AG20443 (cell line): ENCODE measurements around the gene SMCO3.

Source experiments
- DNase-seq: peaks from one replicate; pipeline ENCODE4 v3.0.0; 2012; ENCODE audit warnings: low spot score, mixed read lengths

SMCO3 gene

DNA sequence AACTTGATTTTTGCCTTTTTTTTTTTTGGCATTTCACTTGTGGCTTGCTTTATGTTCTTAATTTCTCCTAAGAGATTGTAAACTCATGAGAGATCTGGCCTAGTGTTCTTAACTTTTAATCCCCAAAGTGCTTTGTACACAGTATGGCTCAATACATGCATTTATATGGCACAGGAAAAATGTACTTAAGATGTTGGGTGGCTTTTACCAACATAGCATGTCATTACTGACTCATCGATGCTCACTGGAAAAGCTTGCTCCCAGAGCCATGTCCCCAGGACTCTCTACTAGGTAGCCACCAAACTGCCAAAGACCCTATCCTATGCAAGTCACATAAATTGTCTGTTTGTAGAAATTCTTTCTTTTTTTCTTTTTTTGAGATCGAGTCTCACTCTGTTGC, 13.1 kb upstream of the SMCO3 start:
- DNase-seq, result no peak

- DNase-seq, result no peak
Observed at GRCh38 chr12:14826491-14826890, 12.5 kb upstream of the SMCO3 start.

- DNase-seq, result no peak
Observed at GRCh38 chr12:14825256-14825655, 11.3 kb upstream of the SMCO3 start.

DNA sequence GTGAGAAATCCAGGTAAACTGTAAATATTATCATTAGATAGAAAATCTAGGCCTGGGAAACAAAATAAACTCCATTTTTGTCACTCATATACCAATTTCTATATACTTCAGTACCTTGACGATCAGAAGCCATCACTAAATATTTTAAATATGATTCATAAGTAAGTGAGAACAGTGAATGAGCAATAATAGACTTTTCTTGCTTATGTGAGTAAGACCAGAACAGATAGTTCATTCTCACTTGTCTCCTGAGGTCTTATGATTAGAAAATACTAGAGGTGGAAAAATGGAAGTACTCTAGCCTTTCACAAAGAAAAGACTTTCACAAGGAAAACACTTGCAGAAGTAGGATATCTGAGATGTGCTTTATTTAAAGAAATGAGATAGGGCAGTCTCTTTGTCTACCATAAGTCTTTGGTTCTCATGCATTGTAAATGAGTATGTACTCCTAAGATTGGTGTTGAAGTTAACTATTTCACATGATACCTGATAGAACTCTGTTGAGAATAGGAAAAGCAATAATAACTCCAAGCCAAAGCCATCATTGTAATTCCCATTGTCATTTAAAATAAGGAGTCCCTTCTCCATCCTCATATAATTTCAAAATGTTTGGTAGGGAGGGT, 10.1 kb upstream of the SMCO3 start:
- DNase-seq, result no peak

DNA sequence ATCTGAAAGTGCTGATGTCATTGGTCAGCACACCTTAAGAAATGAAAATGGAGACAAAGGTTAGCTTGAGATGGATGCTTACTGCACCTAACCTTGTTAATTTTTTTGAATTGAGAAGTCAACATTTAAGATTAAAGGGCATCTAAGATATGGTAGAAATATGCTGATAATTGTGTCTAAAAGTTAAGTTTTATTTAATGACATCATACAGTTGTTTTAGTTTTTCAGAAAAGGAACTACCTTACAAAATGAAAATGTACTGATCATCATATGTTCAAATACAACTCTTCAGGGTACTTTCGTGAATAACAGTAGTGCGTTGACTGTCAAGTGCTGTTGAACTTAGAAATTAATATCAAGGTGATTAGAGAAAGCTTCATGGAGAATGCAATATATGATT, 2.5 kb downstream of the SMCO3 start:
- no peak for DNase-seq

- DNase-seq, result peak; percentile 22
Observed at GRCh38 chr12:14810953-14811483, 3.0 kb downstream of the SMCO3 start.

- no peak for DNase-seq
Observed at GRCh38 chr12:14810167-14810952, 3.6 kb downstream of the SMCO3 start.

GRCh38 chr12:14803830-14804160, 10.2 kb downstream of the SMCO3 start:
- DNase-seq, result no peak

DNA sequence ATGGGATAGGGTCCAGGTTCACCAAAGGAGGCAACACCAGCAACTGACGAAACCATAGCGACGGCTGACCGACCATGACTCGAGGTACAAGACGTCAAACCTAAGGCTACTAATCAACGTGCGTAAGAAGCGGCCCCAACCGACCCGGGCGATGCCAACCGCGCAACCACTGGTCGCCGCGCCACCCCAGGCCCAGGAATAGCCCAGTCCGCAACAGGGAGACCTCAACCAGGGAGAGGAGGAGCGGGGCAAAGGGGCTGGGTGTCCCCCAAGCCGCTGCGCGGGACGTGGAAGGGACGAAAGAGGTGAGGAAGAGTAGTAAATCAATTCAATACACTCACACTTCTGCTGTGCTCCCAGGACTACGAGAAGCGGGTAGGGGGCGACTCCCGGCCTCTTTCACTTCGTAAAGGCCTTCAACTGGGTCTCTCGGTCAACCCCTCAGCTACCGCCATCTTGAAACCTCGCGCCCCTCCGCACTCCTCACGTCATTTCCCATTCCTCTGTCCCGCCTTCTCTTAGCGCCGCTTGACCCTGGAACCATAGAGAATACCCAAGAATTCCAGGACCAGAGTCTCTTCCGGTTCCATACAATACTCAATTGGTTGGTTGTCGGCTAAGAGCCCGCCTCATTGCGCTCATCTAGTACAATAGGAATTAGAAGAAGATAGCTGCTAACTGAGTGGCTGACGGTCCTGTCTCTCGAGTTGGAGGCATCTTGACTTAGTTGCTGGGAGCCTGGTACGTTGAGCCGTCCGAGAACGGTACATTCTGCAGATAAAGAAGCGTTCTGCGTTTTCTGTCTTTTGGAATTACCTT, 10.8 kb downstream of the SMCO3 start, which contains the start of the genes C12orf60 and WBP11:
C12orf60 (plus strand) TSS at position 660 of the 819 bp plus-strand sequence. CDS start 19,266 bp downstream, outside the sequence.
WBP11 (minus strand) TSS at position 468 of the 819 bp plus-strand sequence. CDS start 2,095 bp downstream, outside the sequence.
- peak; percentile 95 for DNase-seq

DNA sequence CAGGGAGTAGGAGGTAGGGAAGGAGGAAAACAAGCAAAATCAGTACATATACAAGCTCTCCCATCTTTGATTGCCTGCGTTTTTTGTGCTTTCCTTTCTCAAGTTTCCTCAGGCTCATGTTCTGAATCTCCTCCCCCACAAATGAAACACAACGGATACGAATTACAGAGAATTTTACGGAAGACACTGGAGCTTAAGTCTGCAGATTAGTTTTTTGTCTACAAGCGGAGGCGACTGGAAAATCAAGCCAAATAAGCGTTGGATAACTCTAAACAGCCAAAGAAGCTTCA, 11.3 kb downstream of the SMCO3 start:
- no peak for DNase-seq

- DNase-seq, result no peak
Observed at GRCh38 chr12:14802247-14802646, 11.7 kb downstream of the SMCO3 start.

DNA sequence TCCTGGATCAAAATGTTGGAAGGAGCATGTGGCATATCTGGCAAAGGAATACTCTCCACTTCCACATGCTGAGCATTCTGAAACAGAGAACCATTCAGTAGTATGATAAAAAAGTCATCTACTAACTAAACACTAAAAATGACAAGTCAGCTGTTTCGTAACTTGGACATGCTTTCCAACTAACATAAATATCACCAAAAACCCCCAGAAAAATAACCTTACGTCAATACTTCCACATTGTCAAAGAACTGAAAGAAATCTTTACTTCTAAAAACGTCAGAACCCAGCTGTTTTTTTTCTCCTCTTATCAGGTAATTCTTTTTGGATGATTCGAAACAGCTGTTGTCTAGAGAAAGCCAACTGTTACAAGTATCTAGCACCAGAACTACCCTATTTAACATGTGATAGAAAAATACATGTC, 18.9 kb downstream of the SMCO3 start:
- no peak for DNase-seq

- DNase-seq, result no peak
Observed at GRCh38 chr12:14785568-14785967, 28.4 kb downstream of the SMCO3 start.

GRCh38 chr12:14784471-14784870, 29.5 kb downstream of the SMCO3 start:
- no peak for DNase-seq

- DNase-seq, result no peak
Observed at GRCh38 chr12:14782756-14783155, 31.2 kb downstream of the SMCO3 start.

GRCh38 chr12:14781563-14781962, 32.4 kb downstream of the SMCO3 start:
- DNase-seq, result no peak

GRCh38 chr12:14780859-14781258, 33.1 kb downstream of the SMCO3 start:
- no peak for DNase-seq

GRCh38 chr12:14779834-14780233, 34.1 kb downstream of the SMCO3 start:
- DNase-seq, result no peak

- DNase-seq, result no peak
Observed at GRCh38 chr12:14777271-14777670, 36.7 kb downstream of the SMCO3 start.

- no peak for DNase-seq
Observed at GRCh38 chr12:14776236-14776961, 37.6 kb downstream of the SMCO3 start.

DNA sequence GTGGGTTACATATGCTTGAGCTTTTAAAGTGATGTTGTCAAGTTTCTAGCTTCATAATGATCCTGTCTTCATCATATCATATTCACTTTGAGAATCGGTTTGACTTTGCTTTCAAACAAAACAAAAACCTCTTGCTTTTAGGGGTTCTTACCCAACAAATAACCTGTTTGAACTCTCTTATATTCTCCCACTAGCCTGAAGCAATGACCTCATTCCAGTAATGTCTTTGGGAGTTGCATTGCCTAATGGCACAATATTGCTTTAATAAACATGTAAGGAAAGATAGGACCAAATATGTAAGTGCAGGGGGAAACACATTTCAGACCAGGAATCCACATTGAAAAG, 38.4 kb downstream of the SMCO3 start:
- DNase-seq, result peak; percentile 27
